GM04504 (cell line): Measurements from ENCODE around the gene ANAPC5.
"Not testable (repeated sequence)": the region's sequence is repeated elsewhere in the genome, so short reads cannot be mapped to it uniquely, and the experiment has no call there.

Experiments used
- DNase-seq: peaks from one replicate; pipeline ENCODE4 v3.0.0-alpha.2; 2012; ENCODE audit warnings: low read depth

The ANAPC5 gene

DNA sequence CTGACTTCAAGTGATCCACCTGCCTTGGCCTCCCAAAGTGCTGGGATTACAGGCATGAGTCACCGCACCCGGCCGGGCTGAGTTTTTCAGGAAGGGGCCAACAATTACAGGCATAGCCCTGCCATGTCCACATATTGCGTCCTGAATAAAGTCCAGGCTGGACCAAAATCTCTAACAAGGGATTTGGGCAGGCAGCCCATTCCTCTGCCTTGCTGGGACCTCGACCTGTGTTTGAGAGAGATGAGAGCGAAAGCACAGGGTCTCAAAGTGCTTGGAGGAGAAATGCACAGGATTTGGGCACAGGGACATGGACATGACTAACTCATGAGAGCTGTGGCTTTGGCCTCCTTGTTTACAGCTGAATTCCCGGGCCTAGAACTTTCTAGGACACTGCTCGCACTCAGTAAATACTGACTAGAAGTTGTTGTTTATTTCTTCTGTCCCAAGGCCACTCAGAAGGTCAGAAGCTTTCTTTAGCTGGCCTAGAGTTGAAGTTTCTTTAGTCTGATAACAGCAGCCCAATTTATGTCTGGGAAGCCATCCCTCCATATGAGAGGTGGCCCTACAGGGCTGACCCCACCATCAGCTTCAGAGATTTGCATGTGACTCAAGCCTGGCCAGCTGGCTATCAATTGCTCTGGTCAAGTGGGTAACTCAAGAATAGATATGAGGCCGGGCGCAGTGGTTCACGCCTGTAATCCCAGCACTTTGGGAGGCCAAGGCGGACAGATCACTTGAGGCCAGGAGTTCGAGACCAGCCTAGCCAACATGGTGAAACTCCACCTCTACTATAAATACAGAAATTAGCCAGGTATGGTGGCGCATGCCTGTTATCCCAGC is 67.4 kb downstream of the ANAPC5 start:
- no peak for DNase-seq

DNA sequence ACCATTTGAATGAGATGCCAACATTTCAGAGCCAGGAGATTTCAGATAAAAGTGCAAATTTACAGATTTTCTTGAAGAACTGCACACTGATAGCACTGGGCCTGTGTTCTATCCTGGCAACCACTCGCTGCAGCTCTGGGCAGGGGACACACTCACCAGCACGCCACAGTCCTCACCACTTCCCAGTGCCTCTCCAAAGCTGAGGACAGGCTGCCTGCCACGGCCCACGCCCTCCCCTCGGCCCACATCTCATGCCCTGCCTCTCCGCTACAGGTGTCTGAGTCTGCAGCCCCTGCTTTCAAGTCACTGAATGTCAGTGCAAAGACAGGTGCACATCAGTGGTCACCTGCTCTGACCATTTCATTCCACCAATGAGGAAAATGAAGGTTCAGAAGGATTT is 68.4 kb downstream of the ANAPC5 start:
- no peak for DNase-seq

DNA sequence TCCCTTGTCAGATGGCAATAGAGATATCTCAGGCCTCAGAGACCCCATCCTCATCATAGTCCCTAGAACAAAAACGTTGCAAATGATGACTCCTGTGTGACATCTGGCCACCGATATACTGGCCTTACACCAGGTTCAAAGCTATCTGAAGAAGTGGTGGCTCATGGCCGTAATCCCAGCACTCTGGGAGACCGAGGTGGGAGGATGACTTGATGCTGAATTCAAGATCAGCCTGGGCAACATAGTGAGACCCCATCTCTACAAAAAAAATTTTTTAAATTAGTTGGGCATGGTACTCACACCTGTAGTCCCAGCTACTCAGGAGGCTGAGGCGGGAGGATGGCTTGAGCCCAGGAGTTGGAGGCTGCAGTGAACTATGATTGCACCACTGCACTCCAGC is 68.8 kb downstream of the ANAPC5 start:
- DNase-seq: no peak

DNA sequence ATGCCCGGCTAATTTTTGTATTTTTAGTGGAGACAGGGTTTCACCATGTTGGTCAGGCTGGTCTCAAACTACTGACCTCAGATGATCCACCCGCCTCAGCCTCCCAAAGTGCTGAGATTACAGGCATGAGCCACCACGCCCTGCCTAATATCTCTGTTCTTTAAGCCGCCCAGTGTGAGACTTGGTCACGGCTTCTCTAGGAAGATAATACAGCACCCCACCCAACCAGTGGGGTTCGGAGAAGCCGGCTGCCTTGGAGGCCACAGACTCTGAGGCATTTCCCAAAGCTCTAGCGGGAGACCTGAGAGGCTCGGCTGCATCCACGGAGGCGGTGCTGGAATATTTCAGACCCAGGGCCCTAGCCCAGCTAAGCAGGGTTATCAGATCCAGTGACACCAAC is 69.3 kb downstream of the ANAPC5 start:
- not testable (repeated sequence) for DNase-seq

DNA sequence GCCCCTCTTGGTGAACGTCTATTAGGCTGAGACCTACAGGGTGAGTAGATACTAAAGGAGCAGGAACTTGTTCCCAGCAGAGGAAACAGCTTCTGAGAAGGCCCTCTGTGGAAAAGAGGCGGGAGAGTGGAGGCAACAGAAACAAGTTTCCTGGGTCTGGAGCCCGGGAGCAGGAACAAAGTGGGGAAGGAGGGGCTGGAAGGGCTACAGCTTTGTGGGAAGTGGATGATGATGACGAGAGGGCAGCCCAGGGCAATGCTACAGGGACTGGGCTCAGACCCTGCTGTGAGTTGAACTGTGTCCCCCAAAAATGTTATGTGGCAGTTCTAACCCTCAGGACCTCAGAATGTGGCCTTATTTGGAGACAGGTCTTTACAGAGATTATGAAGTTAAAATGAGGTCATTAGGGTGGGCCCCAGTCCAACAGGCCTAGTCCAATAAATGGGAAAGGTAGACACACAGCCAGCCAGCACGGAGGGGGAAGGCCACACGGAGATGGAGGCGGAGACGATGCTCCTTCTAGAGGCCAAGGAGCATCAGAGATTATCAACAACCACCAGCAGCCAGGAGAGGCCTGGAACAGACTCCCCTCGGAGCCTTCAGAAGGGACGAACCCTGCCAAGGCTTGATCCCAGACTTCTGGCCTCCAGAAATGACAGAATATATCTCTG is 70.0 kb downstream of the ANAPC5 start:
- no peak for DNase-seq

DNA sequence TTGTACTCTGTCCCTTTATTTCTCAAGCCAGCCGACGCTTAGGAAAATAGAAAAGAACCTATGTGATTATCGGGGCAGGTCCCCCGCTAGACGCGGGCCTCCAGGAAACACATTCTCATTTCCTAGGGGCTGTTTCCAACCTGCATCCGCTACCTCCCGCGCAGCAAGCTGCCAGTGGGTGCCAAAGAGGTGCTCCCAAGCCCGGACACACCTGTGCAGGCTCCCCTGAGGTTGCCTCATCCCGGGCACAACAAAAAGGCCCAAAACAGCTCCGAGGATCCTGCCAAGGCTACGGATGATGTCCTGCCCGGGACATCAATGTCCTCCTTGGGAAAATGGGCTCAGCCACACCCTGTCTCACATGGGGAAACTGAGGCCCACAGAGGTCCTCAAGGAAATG is 71.1 kb downstream of the ANAPC5 start:
- not testable (repeated sequence) for DNase-seq

DNA sequence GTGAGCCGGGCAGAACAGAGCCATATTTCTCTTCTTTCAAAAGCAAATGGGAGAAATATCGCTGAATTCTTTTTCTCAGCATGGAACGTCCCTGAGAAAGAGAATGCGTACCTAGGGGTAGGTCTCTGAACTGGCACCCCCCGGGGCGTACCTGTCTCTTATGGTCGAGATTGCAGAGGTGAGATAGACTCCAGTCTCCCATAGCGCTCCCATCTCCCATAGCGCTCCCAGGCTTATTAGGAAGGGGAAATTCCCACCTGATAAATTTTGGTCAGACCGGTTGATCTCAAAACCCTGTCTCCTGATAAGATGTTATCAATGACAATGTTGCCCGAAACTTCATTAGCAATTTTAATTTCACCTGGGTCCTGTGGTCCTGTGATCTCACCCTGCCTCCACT is 71.7 kb downstream of the ANAPC5 start:
- DNase-seq: not testable (repeated sequence)

DNA sequence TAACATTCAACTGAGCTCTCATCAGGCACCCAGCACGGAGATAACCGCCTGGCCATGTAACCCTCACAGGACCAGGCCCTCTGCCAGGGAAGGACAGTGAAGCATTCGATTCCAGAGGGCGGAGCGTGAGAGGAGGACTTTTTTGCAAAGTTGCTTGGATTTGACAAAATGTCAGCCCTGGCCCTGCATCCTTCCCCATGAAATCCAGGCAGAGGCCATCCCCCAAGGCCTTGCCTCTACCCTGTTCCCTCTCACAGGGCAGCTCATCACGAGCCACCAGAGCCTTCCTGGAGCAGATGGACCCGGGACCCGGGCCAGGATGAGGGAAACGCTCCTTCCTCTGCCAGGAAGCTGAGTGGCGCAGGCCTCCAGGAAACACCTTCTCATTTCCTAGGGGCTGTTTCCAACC is 72.7 kb downstream of the ANAPC5 start:
- DNase-seq: no peak

DNA sequence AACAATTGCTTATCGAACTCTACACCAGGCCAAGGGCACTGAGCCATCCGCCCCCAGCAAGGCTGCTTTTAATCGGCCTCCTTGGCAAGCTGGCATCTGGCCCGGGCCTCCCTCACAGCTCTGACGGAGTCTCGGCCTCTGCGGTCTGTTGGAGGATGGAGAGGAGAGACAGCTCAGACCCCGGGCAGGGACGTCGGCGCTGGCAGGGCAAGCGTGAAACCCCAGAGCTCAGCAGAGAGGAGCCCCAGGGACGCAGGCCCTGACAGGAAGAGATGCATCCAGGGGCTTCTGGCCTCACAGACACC is 73.2 kb downstream of the ANAPC5 start:
- DNase-seq: no peak

DNA sequence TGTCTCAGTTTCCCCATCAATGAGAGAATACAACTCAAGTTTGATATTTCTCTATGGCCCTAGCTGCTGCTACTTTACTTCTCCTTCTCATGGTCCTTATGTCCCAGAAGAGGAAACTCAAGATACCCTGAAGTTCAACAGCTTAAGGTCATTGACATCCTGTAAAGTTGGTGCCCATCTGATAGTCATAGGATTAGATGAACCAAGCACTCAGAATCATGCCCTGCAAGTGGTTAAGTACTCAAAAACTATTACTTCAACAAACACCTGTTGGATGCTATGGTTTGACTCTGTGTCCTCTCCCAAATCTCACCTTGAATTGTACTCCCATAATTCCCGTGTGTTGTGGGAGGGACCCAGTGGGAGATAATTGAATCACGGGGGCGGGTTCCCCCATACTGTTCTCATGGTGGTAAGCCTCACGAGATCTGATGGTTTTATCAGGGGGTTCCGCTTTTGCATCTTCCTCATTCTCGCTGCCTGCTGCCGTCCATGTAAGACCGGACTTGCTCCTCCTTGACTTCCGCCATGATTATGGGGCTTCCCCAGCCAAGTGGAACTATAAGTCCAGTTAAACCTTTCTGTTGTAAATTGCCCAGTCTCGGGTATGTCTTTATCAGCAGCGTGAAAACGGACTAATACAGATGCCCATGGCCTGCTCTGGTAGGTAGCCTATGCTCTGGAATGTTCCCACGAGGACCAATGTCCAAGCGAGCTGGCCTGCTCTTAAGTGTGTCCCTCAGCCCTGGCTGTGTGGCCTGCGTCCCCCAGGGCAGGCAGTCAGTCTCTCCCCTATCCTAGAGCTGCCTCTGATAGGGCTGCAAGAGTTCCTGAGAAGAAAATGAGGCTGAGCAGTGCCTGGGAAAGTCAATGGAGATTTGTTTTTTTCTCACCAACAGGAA is 73.8 kb downstream of the ANAPC5 start:
- no peak for DNase-seq

DNA sequence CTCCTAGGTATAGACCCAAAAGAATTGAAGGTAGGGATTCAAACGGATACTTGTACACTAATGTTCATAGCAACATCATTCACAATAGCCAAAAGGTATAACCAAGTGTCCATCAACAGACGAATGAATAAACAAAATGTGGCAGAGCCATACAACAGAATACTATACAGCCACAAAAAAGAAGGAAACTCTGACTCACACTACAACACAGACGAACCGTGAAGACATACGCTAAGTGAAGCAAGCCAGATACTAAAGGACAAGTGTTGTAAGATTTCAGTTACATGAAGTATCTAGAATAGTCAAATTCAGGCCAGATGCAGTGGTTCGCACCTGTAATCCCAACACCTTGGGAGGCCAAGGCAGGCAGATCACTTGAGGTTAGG is 74.8 kb downstream of the ANAPC5 start:
- no peak for DNase-seq

DNA sequence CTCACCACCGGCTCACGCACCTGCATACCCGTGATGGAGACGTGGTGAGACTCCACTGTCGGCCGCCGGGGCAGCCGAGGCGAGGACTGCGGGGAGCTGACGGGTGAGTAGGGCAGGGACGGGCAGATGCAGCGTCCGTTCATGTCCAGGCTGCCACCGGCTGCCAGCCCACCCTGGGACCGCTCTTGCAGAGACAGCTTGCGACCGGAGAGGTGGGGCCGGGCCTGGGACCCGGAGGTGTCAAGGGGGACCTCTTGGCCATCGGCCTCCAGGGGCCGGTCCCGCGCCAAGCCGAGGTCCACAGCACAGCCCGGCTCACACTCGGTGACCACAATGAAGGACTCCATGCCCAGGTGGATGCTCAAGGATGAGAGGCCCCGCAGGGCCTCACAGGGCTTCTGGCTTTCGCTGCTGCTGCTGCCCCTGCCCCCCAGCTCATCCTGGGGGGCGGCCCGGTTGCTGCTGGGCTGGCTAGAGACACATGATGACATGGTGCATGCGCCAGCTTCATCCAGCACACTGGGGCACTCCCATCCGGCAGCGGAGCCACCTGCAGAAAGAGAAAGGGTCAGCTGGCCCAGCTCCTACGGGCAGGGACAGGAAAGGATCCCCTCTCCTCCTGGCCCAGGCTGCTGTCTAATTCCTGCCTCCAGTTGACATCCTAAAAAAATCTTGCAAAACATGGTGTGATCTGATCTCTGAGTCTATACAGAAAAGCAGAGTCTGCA is 78.0 kb downstream of the ANAPC5 start:
- DNase-seq: no peak

DNA sequence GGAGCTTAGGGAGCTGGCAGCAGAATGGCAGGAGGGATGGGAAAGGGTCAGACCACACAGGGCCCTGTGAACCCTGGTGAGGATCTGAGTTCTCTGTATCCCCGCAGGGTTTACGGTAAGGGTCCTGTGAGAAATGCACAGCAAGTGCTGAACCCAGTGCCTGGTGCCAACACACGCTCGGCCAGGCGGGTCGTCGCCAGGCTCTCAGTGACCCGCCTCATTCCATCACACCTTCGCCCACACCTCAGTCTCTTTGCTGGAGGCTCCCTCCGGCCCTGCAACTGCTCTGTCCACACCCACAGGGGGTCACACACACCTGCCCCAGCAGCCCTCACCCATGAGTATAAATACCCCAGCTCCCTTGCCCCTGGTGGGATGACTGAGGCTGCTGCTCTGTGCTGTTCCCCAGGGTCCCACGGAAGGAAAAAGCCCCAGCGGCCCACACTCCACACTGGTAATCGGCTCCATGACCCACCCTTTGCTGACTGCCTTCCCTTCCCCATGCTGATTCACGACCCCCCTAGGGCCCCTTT is 78.8 kb downstream of the ANAPC5 start:
- no peak for DNase-seq

DNA sequence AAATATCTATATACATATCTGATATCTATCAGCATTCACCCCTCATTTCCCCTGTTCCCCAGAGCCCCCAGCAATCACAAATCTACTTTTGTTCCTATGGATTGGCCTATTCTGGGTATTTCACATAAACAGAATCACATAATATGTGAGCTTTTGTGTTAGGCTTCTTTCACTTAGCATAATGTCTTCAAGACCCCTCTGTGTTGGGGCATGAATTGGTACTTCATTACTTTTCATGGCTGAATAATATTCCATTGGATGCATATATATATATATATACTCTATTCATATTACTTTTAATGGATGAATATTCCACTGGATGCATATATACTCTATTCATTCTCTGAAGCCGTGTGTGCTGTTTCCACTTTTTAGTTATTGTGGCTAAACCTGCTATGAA is 84.4 kb downstream of the ANAPC5 start:
- DNase-seq: no peak

DNA sequence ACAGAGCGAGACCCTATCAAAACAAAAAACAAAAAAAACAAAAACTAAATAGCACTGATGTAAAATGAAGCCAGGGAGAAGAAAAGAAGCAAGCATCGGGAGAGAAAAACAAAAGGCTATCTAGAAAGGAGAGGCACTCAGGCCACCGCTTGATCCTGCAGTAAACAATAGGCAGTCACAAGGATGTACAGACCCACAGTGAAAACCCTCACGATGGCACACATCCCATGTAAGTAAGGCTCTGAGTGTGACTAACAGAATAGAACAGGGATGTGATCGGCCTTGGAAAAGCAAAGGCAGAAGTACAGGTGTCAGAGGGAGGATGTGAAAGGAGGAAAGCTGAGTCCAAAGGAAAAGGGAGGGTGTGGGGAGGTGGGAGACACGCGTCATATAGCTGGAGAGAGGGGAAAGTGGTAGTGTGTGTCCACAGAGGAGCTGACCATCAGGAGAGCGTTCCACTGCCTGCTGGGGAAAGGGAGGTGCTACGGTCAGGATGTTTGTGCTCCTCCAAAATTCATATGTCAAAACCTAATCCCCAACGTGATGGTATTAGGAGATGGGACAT is 87.2 kb downstream of the ANAPC5 start:
- no peak for DNase-seq

DNA sequence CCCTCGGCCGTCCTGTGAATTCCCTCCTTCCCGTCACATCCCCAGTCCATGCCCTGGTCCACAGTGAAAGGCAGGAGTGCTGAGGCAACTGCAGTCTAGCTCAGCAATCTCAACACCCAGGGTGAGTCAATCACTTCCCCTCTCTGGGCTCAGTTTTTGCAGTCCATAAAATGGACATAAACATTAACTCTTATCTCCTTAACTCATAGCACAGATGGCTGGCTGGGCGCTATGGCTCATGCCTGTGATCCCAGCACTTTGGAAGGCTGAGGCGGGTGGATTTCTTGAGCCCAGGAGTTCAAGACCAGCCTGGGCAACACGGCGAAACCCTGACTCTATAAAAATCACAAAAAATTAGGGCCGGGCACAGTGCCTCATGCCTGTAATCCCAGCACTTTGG is 88.1 kb downstream of the ANAPC5 start:
- DNase-seq: no peak

DNA sequence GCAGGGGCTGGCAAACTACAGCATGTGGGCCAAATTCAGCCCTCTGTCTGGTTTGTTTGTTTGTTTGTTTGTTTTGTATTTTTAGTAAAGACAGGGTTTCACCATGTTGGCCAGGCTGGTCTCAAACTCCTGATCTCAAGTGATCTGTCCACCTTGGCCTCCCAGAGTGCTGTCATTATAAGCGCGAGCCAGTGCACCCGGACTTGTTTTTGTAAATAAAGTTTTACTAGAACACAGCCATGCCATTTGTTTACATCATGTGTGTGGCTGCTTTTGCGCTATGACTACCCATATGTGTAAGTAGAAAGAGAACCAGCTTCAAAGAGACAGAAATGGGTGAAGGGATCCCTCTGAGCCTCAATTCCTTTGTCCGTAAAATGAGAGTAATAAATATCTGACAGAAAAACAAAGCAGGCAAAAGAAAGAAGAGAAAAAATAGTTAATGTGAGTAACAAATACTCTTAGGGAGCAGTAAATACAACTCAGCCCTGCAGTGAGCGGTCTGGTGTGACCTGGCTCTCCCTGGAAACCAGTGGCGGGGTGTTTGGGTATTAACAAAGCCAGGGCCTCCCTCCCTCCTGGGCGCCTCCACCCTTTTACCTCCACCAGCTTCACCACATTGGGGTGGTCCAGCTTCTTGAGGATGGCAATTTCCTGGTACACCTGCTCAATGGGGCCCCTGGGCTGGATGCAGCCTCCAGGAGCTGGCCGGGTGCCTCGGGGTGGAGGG is 88.8 kb downstream of the ANAPC5 start:
- DNase-seq: no peak

DNA sequence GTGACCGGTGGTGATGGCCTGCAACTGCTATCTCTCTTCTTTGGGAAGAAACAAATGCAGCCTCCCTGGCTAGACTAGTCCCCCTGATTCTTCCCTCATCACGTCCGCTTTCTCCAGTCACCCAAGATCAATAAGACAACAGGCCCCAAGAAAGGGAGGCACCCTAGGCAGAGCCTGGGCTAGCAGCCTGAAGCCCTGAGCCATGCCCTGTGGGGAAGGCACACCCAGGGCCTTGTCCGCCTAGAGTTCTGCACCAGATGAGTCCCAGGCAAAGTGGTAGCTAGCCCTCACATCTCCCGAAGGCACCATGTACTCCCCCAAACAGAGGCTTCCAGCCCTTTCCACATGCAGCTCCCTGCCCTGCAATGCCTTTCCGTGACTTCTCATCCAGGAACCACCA is 90.8 kb downstream of the ANAPC5 start:
- DNase-seq: no peak

DNA sequence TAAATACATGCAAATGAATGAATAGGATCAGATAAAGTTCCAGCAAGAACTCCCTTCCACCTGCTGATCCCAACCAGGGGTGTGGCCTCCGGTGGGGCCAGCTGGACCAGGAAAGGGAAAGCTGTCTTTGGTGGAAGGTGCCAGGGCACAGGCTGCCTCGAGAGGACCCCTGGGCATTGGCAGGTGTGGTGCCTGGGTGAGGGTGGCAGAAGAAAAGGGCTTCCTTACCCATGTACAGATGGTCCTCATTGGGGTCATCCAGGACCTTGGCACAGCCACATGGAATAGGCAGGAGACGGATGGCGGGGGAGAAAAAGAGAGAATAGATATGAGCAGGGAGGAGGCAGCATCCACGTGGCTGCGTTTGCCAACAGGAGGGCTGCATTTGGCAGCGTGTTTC is 92.1 kb downstream of the ANAPC5 start:
- DNase-seq: no peak

DNA sequence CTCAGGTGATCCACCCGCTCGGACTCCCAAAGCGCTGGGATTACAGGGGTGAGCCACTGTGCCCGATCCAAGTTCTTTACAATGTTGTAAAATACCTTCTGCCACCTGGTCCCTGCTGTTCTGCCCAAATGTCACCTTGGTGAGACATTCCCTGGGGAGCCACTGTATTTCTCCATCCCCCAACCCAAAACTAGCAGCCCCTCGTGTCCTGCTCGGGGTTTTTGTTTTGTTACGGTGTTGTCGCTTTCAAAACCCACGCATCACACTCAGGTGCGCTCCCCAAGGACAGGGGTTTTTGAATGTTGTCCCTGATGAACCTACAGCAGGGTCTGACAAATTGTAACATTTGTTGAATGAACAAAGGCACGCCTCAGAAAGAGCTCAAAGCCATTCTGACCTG is 93.1 kb downstream of the ANAPC5 start:
- no peak for DNase-seq
